Stomach (tissue), 9 donors: ENCODE data around the gene FLOT2. TPM values are rescaled to one million over a fixed set of nuclear protein-coding genes. Genes with fewer than 3 reads are reported as not detected.
A peak's percentile ranks its signal among the peaks of the same experiment; 100 is the strongest.

Source experiments
- DNase-seq, 2 donors: peaks; one replicate each; pipeline versions ENCODE4 v3.0.0 to v3.0.0-alpha.2; 2013 to 2019
- H3K27ac ChIP-seq, 5 donors: fragments of 200-600 bp in 4 of 5; sonication (generic) in 4 of 5; one replicate each; pipeline ENCODE4 v1.5.1; 2013 to 2019; ENCODE audit warnings: mild to moderate bottlenecking in 1 of 5, moderate library complexity in 1 of 5
- H3K27me3 ChIP-seq, 3 donors: fragments of 200-600 bp; sonication (generic); one replicate each; pipeline ENCODE4 v1.5.1; 2017 to 2019; ENCODE audit warnings: mixed run types in 1 of 3
- H3K36me3 ChIP-seq, 4 donors: fragments of 200-600 bp; sonication (generic); 1 replicate in 3 of 4; 2 replicates in 1 of 4; pipeline ENCODE4 v1.5.1; 2016 to 2019
- H3K4me1 ChIP-seq, 4 donors: fragments of 200-600 bp; sonication (generic); one replicate each; pipeline ENCODE4 v1.5.1; 2016 to 2019
- H3K4me3 ChIP-seq, 4 donors: fragments of 200-600 bp; sonication (generic) in 3 of 4; one replicate each; pipeline ENCODE4 v1.5.1; 2016 to 2019; ENCODE audit warnings: mild to moderate bottlenecking in 1 of 4
- H3K9me3 ChIP-seq, 4 donors: fragments of 200-600 bp; sonication (generic); one replicate each; pipeline ENCODE4 v1.5.1; 2016 to 2019
- CTCF ChIP-seq, 7 experiments: fragments of 450-650 bp in 4 of 7; fragments of 200-600 bp in 3 of 7; sonication (generic) in 3 of 7; IDR thresholded peaks; one replicate each; pipeline ENCODE4 v1.5.1; 2016 to 2019; ENCODE audit warnings: antibody characterized with exemption in 7 of 7, control low read depth in 2 of 7, mild to moderate bottlenecking in 1 of 7
- EP300 ChIP-seq: sonication (generic); formaldehyde crosslinking; IDR thresholded peaks from one replicate; pipeline ENCODE4 v1.6.1; 2017; ENCODE audit warnings: antibody characterized with exemption
- POLR2A ChIP-seq, 4 donors: fragments of 450-650 bp; IDR thresholded peaks; one replicate each; pipeline ENCODE4 v1.6.1; 2016; ENCODE audit warnings: antibody characterized with exemption in 4 of 4, control low read depth in 2 of 4, mild to moderate bottlenecking in 1 of 4, moderate library complexity in 1 of 4
- POLR2AphosphoS5 ChIP-seq, 3 donors: sonication (generic); formaldehyde crosslinking; IDR thresholded peaks; one replicate each; pipeline ENCODE4 v1.6.1; 2016; ENCODE audit warnings: antibody characterized with exemption in 3 of 3
- WGBS, 5 donors: extraction: QIAGEN DNeasy Blood & Tissue Kit in 3 of 5; methylation state at CpG; one replicate each; pipeline versions ENCODE4 v1.1.5 to v1.1.7; 2013 to 2018; 5-methylcytosine and 5-hydroxymethylcytosine counted together
- intact Hi-C: fragments of 100-400 bp; cut with DNase I; formaldehyde crosslinking; loops from one replicate; pipeline ENCODE4 v1.15.1; 2023; ENCODE audit warnings: low total_unique reads
- polyA plus RNA-seq, 3 donors: library from polyadenylated mRNA; stranded (reverse); fragments of 200-250 nt; gene quantifications; one replicate each; pipeline ENCODE4 v1.2.3, GENCODE V29; 2013
- total RNA-seq, 5 donors: library from RNA; depleted of rRNA; stranded (reverse); fragments of >200 nt; gene quantifications; one replicate each; pipeline versions ENCODE4 v1.1.0 to v1.2.3, GENCODE V29; 2014 to 2016
- donor health status: healthy with polysubstance abuse.
- donor health status: Bipolar disorder and iron deficiency.
- donor health status: healthy.

The FLOT2 gene
- total and polyA plus RNA-seq, 8 donors = 19.5 to 80.5 (median 40.8) TPM

- Histone ChIP-seq H3K27ac (no peak overlapping the region), H3K4me1 (peaks cover 12 to 27% (median 19%) of the 10 kb centered on the region in 4 donors), H3K4me3 (no peak overlapping the region), H3K27me3 (no peaks in the 10 kb centered on the region), H3K9me3 (no peaks in the 10 kb centered on the region), H3K36me3 (peaks cover 85 to 100% (median 100%) of the 10 kb centered on the region in 4 donors)
- intact Hi-C loops = no loop called here
- no peak for TF ChIP-seq EP300
- peak in 5 of 7 experiments; percentile 40 to 71 (median 55) for TF ChIP-seq CTCF (IDR thresholded peaks at IDR 0.05)
- no peak for TF ChIP-seq POLR2A (IDR thresholded peaks at IDR 0.05)
- peak in 1 of 3 donors; percentile 40 for TF ChIP-seq POLR2AphosphoS5 (IDR thresholded peaks at IDR 0.05)
- peak; percentile 60 to 74 for DNase-seq
- 26 to 43% (median 38%) methylated on average over 6 of the region's 6 CpGs for WGBS, 5 donors
Observed at GRCh38 chr17:28916302-28916934, 18.9 kb upstream of the FLOT2 start.

GRCh38 chr17:28912938-28913333, 15.4 kb upstream of the FLOT2 start:
- Histone ChIP-seq H3K4me3 (no peak overlapping the region), H3K27ac (peak overlapping the region in 1 of 5 donors; percentile 34)
- intact Hi-C loops = no loop called here

GRCh38 chr17:28912281-28912937, 14.9 kb upstream of the FLOT2 start:
- DNase-seq = no peak
- Histone ChIP-seq H3K27ac (peak overlapping the region in 1 of 5 donors; percentile 34), H3K27me3 (no peaks in the 10 kb centered on the region)

More at GRCh38 chr17:28912938-28913333, 15.4 kb upstream of the FLOT2 start:
- WGBS, 5 donors = 90 to 95% (median 93%) methylated on average over 6 of the region's 6 CpGs
- Histone ChIP-seq H3K9me3 (no peaks in the 10 kb centered on the region), H3K36me3 (peaks cover 88 to 100% (median 100%) of the 10 kb centered on the region in 4 donors), H3K4me1 (peaks cover 22 to 43% (median 24%) of the 10 kb centered on the region in 4 donors), H3K27me3 (no peaks in the 10 kb centered on the region)
- DNase-seq = no peak
- no peak for TF ChIP-seq POLR2A (IDR thresholded peaks at IDR 0.05)
- no peak for TF ChIP-seq POLR2AphosphoS5 (IDR thresholded peaks at IDR 0.05)
- no peak for TF ChIP-seq CTCF (IDR thresholded peaks at IDR 0.05)
- no peak for TF ChIP-seq EP300

More at GRCh38 chr17:28912281-28912937, 14.9 kb upstream of the FLOT2 start:
- 62 to 77% (median 64%) methylated on average over 17 to 20 of the region's 20 CpGs for WGBS, 5 donors
- intact Hi-C loops = no loop called here
- Histone ChIP-seq H3K36me3 (peaks cover 87 to 100% (median 100%) of the 10 kb centered on the region in 4 donors), H3K4me1 (peaks cover 24 to 48% (median 30%) of the 10 kb centered on the region in 4 donors), H3K4me3 (no peak overlapping the region), H3K9me3 (no peaks in the 10 kb centered on the region)
- TF ChIP-seq POLR2AphosphoS5 (IDR thresholded peaks at IDR 0.05) = no peak
- TF ChIP-seq POLR2A (IDR thresholded peaks at IDR 0.05) = no peak
- TF ChIP-seq CTCF (IDR thresholded peaks at IDR 0.05) = peak in 1 of 7 experiments; percentile 21
- no peak for TF ChIP-seq EP300
